Keratinocyte (primary cell): ENCODE data around the gene CCSER1.

Experiments
- CTCF ChIP-seq, 3 experiments: IDR thresholded peaks in 1 of 3; conservative IDR thresholded peaks in 1 of 3; optimal IDR thresholded peaks in 1 of 3; 2 replicates in 2 of 3; 3 replicates in 1 of 3; pipeline versions ENCODE3 to v1.5.1; 2011; ENCODE audit warnings: low read length in 3 of 3, mild to moderate bottlenecking in 3 of 3, moderate library complexity in 2 of 3, control low read depth in 1 of 3, inconsistent platforms in 1 of 3; ENCODE audit not compliant: insufficient read depth in 2 of 3; ENCODE audit errors: extremely low read depth in 1 of 3
- EZH2 ChIP-seq: IDR thresholded peaks from one replicate; pipeline ENCODE4 v1.6.1; 2012; ENCODE audit warnings: inconsistent platforms, mild to moderate bottlenecking, low read length, moderate library complexity

- TF ChIP-seq CTCF (optimal IDR thresholded peaks at IDR 0.05 in 1 of 3, IDR thresholded peaks at IDR 0.05 in 1 of 3, conservative IDR thresholded peaks at IDR 0.05 in 1 of 3; ENCODE audit: extremely low read depth in 1 of 3, insufficient read depth in 2 of 3, low read length in 3 of 3) (no peak), EZH2 (no peak)
Observed at GRCh38 chr4:91058345-91058744, 931.2 kb downstream of the CCSER1 start.
